GM12878 (cell line): ENCODE data around the gene PROZ. TPM values are rescaled to one million over a fixed set of nuclear protein-coding genes. Genes with fewer than 3 reads are reported as not detected.

Source experiments
- ATAC-seq: fragments of 200-7000 bp; cut with Tn5 transposase; 3 replicates; pipeline ENCODE4 v1.9.1; 2020; ENCODE audit warnings: mild to moderate bottlenecking, moderate library complexity
- BruUV-seq: library from RNA; stranded (reverse); fragments of 400-500 nt; replicated peaks from 2 replicates; lab custom pipeline; 2021; lab: Mats Ljungman, UMichigan
- CTCF ChIA-PET: fragments of 300-600 bp; sonication (Branson Sonifier 250); formaldehyde crosslinking; extraction: SDS; loops from one replicate; lab custom pipeline; 2021; ENCODE audit warnings: inconsistent platforms; lab: Yijun Ruan, JAX
- POLR2A ChIA-PET: fragments of 350-600 bp; formaldehyde crosslinking; extraction: SDS; loops from one replicate; lab custom pipeline; 2021; ENCODE audit warnings: inconsistent platforms; lab: Charles Lee
- RAD21 ChIA-PET: fragments of 300-600 bp; sonication (Branson Sonifier 250); formaldehyde crosslinking; loops from one replicate; lab custom pipeline; 2023; ENCODE audit warnings: antibody characterized with exemption; ENCODE audit not compliant: unreplicated experiment; lab: Charles Lee
- SMC1A ChIA-PET: fragments of 300-600 bp; sonication (Branson Sonifier 250); formaldehyde crosslinking; loops from one replicate; lab custom pipeline; 2023; ENCODE audit not compliant: unreplicated experiment, uncharacterized antibody; lab: Charles Lee
- DNase-seq: peaks from one replicate; pipeline ENCODE4 v3.0.0-alpha.2; 2011; ENCODE audit warnings: low read depth, low spot score
- FAIRE-seq: peaks from 3 replicates; lab custom pipeline; 2011; peaks lifted over from hg19 to GRCh38; lab: Jason Lieb, UNC
- H2AFZ ChIP-seq: 2 replicates; pipeline ENCODE4 v1.6.0; 2011; ENCODE audit warnings: low read depth, low read length, control low read depth; ENCODE audit not compliant: control insufficient read depth
- H3K27ac ChIP-seq: 2 replicates; pipeline ENCODE4 v1.5.1; 2011; ENCODE audit warnings: control low read depth; ENCODE audit not compliant: control insufficient read depth, insufficient read depth
- H3K27me3 ChIP-seq, 2 experiments: replicated peaks in 1 of 2; 2 replicates each; pipeline versions ENCODE4 v1.6.0 to v1.6.1; 2011; ENCODE audit warnings: low read length in 1 of 2; ENCODE audit not compliant: control insufficient read depth in 2 of 2, insufficient read depth in 2 of 2
- H3K36me3 ChIP-seq, 2 experiments: 2 replicates each; pipeline ENCODE4 v1.5.1; 2011; ENCODE audit warnings: low read length in 1 of 2; ENCODE audit not compliant: control insufficient read depth in 2 of 2, insufficient read depth in 2 of 2
- H3K4me1 ChIP-seq: 2 replicates; pipeline ENCODE4 v1.6.1; 2011; ENCODE audit warnings: mild to moderate bottlenecking, low read length, moderate library complexity, mixed read lengths; ENCODE audit not compliant: control insufficient read depth, insufficient read depth
- H3K4me2 ChIP-seq: 2 replicates; pipeline ENCODE4 v1.6.0; 2011; ENCODE audit warnings: control low read depth; ENCODE audit not compliant: control insufficient read depth, insufficient read depth
- H3K4me3 ChIP-seq: fragments of 200-600 bp; sonication (generic); 2 replicates; pipeline ENCODE4 v1.5.1; 2016
- H3K79me2 ChIP-seq: 2 replicates; pipeline ENCODE4 v1.6.0; 2011; ENCODE audit warnings: low read length; ENCODE audit not compliant: control insufficient read depth, insufficient read depth
- H3K9ac ChIP-seq: 2 replicates; pipeline ENCODE4 v1.8.0; 2011; ENCODE audit warnings: low read length, control low read depth, mixed read lengths; ENCODE audit not compliant: control insufficient read depth, insufficient read depth
- H3K9me3 ChIP-seq: replicated peaks from 3 replicates; pipeline ENCODE4 v1.5.1; 2011; ENCODE audit warnings: mild to moderate bottlenecking, low read length; ENCODE audit not compliant: control insufficient read depth, insufficient read depth
- H4K20me1 ChIP-seq: 2 replicates; pipeline ENCODE4 v1.6.0; 2011; ENCODE audit not compliant: control insufficient read depth, insufficient read depth
- BACH1 ChIP-seq: fragments of 450-650 bp; IDR thresholded peaks from 2 replicates; pipeline ENCODE4 v1.6.1; 2017; ENCODE audit warnings: mild to moderate bottlenecking, borderline replicate concordance
- BRCA1 ChIP-seq: IDR thresholded peaks from 2 replicates; pipeline ENCODE4 v1.6.1; 2011; ENCODE audit warnings: low read depth, low read length, improper control_type of control experiment
- CEBPB ChIP-seq, 2 experiments: fragments of 150-350 bp in 1 of 2; IDR thresholded peaks; 2 replicates each; pipeline ENCODE4 v1.6.1; 2012 to 2014; ENCODE audit warnings: low read depth in 2 of 2, low read length in 2 of 2, borderline replicate concordance in 1 of 2, inconsistent platforms in 1 of 2
- CHD2 ChIP-seq: IDR thresholded peaks from 2 replicates; pipeline ENCODE4 v1.6.1; 2011; ENCODE audit warnings: low read depth, low read length, improper control_type of control experiment, borderline replicate concordance
- CREB1 ChIP-seq: IDR thresholded peaks from 2 replicates; pipeline ENCODE4 v1.6.1; 2012; ENCODE audit warnings: low read depth, mild to moderate bottlenecking, inconsistent platforms
- IKZF1 ChIP-seq: fragments of 450-650 bp; conservative IDR thresholded peaks from 2 replicates; pipeline ENCODE4 v1.6.1; 2017; ENCODE audit warnings: antibody characterized with exemption, mild to moderate bottlenecking
- IKZF2 ChIP-seq, 2 experiments: fragments of 450-650 bp; IDR thresholded peaks; 2 replicates each; pipeline ENCODE4 v1.6.1; 2017; ENCODE audit warnings: mild to moderate bottlenecking in 2 of 2, moderate library complexity in 2 of 2
- IRF4 ChIP-seq: IDR thresholded peaks from 2 replicates; pipeline ENCODE4 v1.6.1; 2011; ENCODE audit warnings: low read depth, low read length
- JUNB ChIP-seq: IDR thresholded peaks from 2 replicates; pipeline ENCODE4 v1.6.1; 2016; ENCODE audit warnings: antibody characterized with exemption, mild to moderate bottlenecking
- MEF2A ChIP-seq: IDR thresholded peaks from 2 replicates; pipeline ENCODE4 v1.6.1; 2011; ENCODE audit warnings: low read depth, mild to moderate bottlenecking, low read length, moderate library complexity; ENCODE audit not compliant: insufficient read depth
- PAX8 ChIP-seq: fragments of 450-650 bp; IDR thresholded peaks from 2 replicates; pipeline ENCODE4 v1.6.1; 2017; ENCODE audit warnings: mild to moderate bottlenecking, moderate library complexity
- RAD21 ChIP-seq: IDR thresholded peaks from 2 replicates; pipeline ENCODE4 v1.6.1; 2011; ENCODE audit warnings: mild to moderate bottlenecking, low read depth, low read length, moderate library complexity; ENCODE audit not compliant: insufficient read depth
- SIX5 ChIP-seq: IDR thresholded peaks from 2 replicates; pipeline ENCODE4 v1.6.1; 2011; ENCODE audit warnings: mild to moderate bottlenecking, low read depth, low read length, moderate library complexity; ENCODE audit not compliant: severe bottlenecking
- SMARCA5 ChIP-seq: fragments of 450-650 bp; IDR thresholded peaks from 2 replicates; pipeline ENCODE4 v1.6.1; 2017; ENCODE audit warnings: mild to moderate bottlenecking
- SMC3 ChIP-seq: IDR thresholded peaks from 2 replicates; pipeline ENCODE4 v1.6.1; 2011; ENCODE audit warnings: low read length, improper control_type of control experiment, borderline replicate concordance
- STAT1 ChIP-seq: fragments of 450-650 bp; conservative IDR thresholded peaks from 2 replicates; pipeline ENCODE4 v1.6.1; 2014; ENCODE audit warnings: antibody characterized with exemption, mild to moderate bottlenecking
- ZNF622 ChIP-seq: fragments of 450-650 bp; IDR thresholded peaks from 2 replicates; pipeline ENCODE4 v1.6.1; 2017; ENCODE audit warnings: mild to moderate bottlenecking, inconsistent platforms
- ZSCAN29 ChIP-seq: fragments of 450-650 bp; IDR thresholded peaks from 2 replicates; pipeline ENCODE4 v1.6.1; 2017; ENCODE audit warnings: mild to moderate bottlenecking, moderate library complexity
- WGBS: methylation state at CpG from one replicate; pipeline ENCODE4 v1.1.6; 2016; ENCODE audit warnings: low lambda C conversion rate; ENCODE audit not compliant: insufficient replicate concordance, insufficient coverage; ENCODE audit errors: missing lambda C conversion rate; 5-methylcytosine and 5-hydroxymethylcytosine counted together
- in situ Hi-C: fragments of 300-500 bp; cut with MboI; formaldehyde crosslinking; loops from 9 replicates; pipeline ENCODE4 v1.14.3; 2018; ENCODE audit warnings: mixed read lengths
- intact Hi-C: fragments of 100-400 bp; cut with micrococcal nuclease; formaldehyde crosslinking; loops from one replicate; pipeline ENCODE4 v1.14.2; 2022; ENCODE audit not compliant: unreplicated experiment
- polyA plus RNA-seq, 11 experiments: library from polyadenylated mRNA; depleted of rRNA in 4 of 11; unstranded in 6 of 11; stranded (reverse) in 5 of 11; fragments of >200 nt; fragmentation: Nextera tagmentation in 4 of 11; fragmentation: Illumina TruSeq in 1 of 11; extraction: Ambion mirVana in 4 of 11; extraction: Trizol in 1 of 11; gene quantifications; 1 replicate in 1 of 11; 2 replicates in 10 of 11; pipeline versions ENCODE4 v1.2.1 to v1.2.3, GENCODE V29; 2011 to 2016; ENCODE audit warnings: inconsistent platforms in 2 of 11, missing spikeins in 2 of 11, low read depth in 1 of 11
- total RNA-seq, 4 experiments: library from RNA; depleted of rRNA in 3 of 4; stranded (reverse); fragments of >200 nt in 3 of 4; fragmentation: Illumina TruSeq in 1 of 4; extraction: Trizol in 1 of 4; gene quantifications; 2 replicates each; pipeline versions ENCODE4 v1.2.1 to v1.2.3, GENCODE V29; 2013 to 2021
- TF ChIP-seq, protein P1 (sequence below): fragments of 150-350 bp; IDR thresholded peaks from 2 replicates; pipeline ENCODE4 v1.6.1; 2014; ENCODE audit warnings: mild to moderate bottlenecking, low read depth, low read length

Gene PROZ
- total and polyA plus RNA-seq, 10 of the 15 experiments (the other 5 are each of a cell fraction or from before 2014, with no cell fraction given) = 0.07 to 0.24 (median 0.21) TPM; not detected in 7

DNA sequence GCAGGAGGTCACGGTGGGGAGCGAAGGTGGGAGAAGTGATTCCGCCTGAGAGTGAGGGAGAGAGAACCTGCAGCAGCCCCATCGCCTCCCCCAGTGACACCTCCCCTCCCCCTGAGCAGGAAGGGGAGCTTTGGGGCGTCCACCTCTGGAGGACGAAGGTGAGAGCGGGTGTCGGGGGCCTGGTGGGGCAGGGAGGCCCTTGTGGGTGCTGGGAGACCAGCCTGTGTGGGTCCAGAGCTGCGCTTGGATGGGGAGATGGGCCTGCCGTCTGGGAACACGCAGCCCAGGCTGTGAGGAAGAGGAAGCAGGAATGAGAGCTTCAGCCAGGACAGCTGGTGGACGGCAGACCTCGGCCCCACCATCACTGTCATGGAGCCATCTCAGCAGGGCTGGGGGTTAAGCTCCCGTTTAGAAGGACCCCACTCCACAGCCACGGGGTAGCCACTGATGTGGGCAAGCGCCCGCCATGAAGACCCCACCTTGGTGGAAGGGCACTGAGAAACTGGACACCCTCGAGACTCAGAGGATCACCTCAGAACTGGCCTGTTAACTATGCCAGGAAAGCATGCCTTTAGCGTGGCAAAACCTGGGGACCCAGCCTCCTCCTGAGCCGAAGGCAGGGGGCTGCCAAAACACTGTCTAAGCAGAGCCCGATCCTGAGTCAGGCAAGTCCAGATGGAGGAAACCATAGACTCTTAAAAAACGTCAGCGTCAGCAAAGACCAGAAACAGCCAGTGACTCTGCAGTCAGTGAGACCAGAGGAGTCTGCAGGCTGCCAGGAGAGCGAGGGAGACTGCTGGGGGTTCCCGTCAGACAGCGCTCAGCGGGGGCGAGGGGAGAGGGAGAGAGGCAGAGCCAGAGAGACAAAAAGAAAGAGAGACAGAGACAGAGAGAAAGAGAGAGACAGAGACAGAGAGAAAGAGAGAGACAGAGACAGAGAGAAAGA is 6.4 kb upstream of the PROZ start:
- peak; percentile 36; the same call in 2 of the 3 replicates for ATAC-seq

More for the DNA sequence above, 6.4 kb upstream of the PROZ start:
- H4K20me1 ChIP-seq = no peaks in the 10 kb centered on the region
- peaks cover 0 to 5% of the 10 kb centered on the region in 2 experiments; a peak in 3 of 4 replicates for H3K27me3 ChIP-seq
- SMC1A ChIA-PET = no interaction called here
- no peak overlapping the region for H3K4me3 ChIP-seq
- no TSS peak for BruUV-seq
- H3K27ac ChIP-seq = no peak overlapping the region
- in situ Hi-C loops (no loop called here), intact Hi-C loops (loop anchor here (5.0 kb wide), 1 partner anchor 55 kb away; the partner anchor contains the start of genes CUL4A and PCID2)
- no peaks in the 10 kb centered on the region for H3K36me3 ChIP-seq
- RAD21 ChIA-PET = no interaction called here
- WGBS = 41% methylated on average over 28 of the region's 28 CpGs
- no peak for TF ChIP-seq PAX8
- TF ChIP-seq, protein P1, sequence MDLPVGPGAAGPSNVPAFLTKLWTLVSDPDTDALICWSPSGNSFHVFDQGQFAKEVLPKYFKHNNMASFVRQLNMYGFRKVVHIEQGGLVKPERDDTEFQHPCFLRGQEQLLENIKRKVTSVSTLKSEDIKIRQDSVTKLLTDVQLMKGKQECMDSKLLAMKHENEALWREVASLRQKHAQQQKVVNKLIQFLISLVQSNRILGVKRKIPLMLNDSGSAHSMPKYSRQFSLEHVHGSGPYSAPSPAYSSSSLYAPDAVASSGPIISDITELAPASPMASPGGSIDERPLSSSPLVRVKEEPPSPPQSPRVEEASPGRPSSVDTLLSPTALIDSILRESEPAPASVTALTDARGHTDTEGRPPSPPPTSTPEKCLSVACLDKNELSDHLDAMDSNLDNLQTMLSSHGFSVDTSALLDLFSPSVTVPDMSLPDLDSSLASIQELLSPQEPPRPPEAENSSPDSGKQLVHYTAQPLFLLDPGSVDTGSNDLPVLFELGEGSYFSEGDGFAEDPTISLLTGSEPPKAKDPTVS = no peak
- no peak for TF ChIP-seq RAD21
- TF ChIP-seq CHD2 = no peak
- no peak for TF ChIP-seq MEF2A
- no peak for TF ChIP-seq SMARCA5
- TF ChIP-seq ZSCAN29 = no peak
- no peak for TF ChIP-seq CREB1
- no peak for TF ChIP-seq IKZF1
- TF ChIP-seq JUNB = no peak
- TF ChIP-seq SMC3 = no peak
- TF ChIP-seq BACH1 = no peak
- TF ChIP-seq STAT1 = no peak
- TF ChIP-seq CEBPB (IDR thresholded peaks at IDR 0.05; ENCODE audit: borderline replicate concordance in 1 of 2, low read depth in 2 of 2, low read length in 2 of 2) = no peak
- no peak for TF ChIP-seq IKZF2 (IDR thresholded peaks at IDR 0.05)
- TF ChIP-seq SIX5 = no peak
- TF ChIP-seq ZNF622 = no peak
- no peak for TF ChIP-seq BRCA1
- no peak for TF ChIP-seq IRF4
- FAIRE-seq (no peak), DNase-seq (no peak)
- H3K4me1 ChIP-seq = peaks cover 8% of the 10 kb centered on the region
- CTCF ChIA-PET = no interaction called here
- no peak overlapping the region; the same call in 1 of the 2 replicates for H3K9ac ChIP-seq
- H3K4me2 ChIP-seq = peak overlapping the region; percentile 25; the same call in 1 of the 2 replicates
- no peaks in the 10 kb centered on the region for H3K79me2 ChIP-seq
- H3K9me3 ChIP-seq = peaks cover 6% of the 10 kb centered on the region; the same call in 1 of the 3 replicates
- H2AFZ ChIP-seq = peak overlapping the region; percentile 90; the same call in 1 of the 2 replicates
- POLR2A ChIA-PET = interaction anchor here (0.5 kb wide), 1 partner anchor 205 kb away, joined by 7 read pairs; no protein-coding TSS in a partner anchor
